Gastroesophageal sphincter (tissue), 4 donors: ENCODE results near the gene SUCLG2. TPM values are rescaled to one million over a fixed set of nuclear protein-coding genes. Genes with fewer than 3 reads are reported as not detected.
"Not testable (repeated sequence)": the region's sequence is repeated elsewhere in the genome, so short reads cannot be mapped to it uniquely, and the experiment has no call there.

ENCODE experiments used
- ATAC-seq: fragments of 150-250 bp; one replicate; pipeline ENCODE4 v1.9.1; 2016; ENCODE audit warnings: mild to moderate bottlenecking, moderate library complexity
- H3K27ac ChIP-seq, 4 donors: fragments of 200-600 bp; sonication (generic) in 3 of 4; 1 replicate in 3 of 4; 2 replicates in 1 of 4; pipeline ENCODE4 v1.5.1; 2016 to 2019
- H3K27me3 ChIP-seq: fragments of 200-600 bp; sonication (generic); one replicate; pipeline ENCODE4 v1.5.1; 2019
- H3K36me3 ChIP-seq, 2 donors: fragments of 200-600 bp; sonication (generic); one replicate each; pipeline ENCODE4 v1.5.1; 2019; ENCODE audit warnings: control low read depth in 1 of 2
- H3K4me1 ChIP-seq, 3 donors: fragments of 200-600 bp; sonication (generic); 1 replicate in 2 of 3; 2 replicates in 1 of 3; pipeline ENCODE4 v1.5.1; 2016 to 2019; ENCODE audit warnings: control low read depth in 2 of 3
- H3K4me3 ChIP-seq, 2 donors: fragments of 200-600 bp; sonication (generic); one replicate each; pipeline ENCODE4 v1.5.1; 2019; ENCODE audit warnings: mild to moderate bottlenecking in 1 of 2, moderate library complexity in 1 of 2
- H3K9me3 ChIP-seq, 3 donors: fragments of 200-600 bp; sonication (generic); one replicate each; pipeline ENCODE4 v1.5.1; 2017 to 2019; ENCODE audit warnings: control low read depth in 2 of 3
- CTCF ChIP-seq, 4 experiments: fragments of 200-600 bp in 2 of 4; fragments of 450-650 bp in 2 of 4; sonication (generic) in 1 of 4; IDR thresholded peaks; one replicate each; pipeline ENCODE4 v1.5.1; 2017 to 2019; ENCODE audit warnings: antibody characterized with exemption in 4 of 4, mild to moderate bottlenecking in 2 of 4, moderate library complexity in 2 of 4
- EP300 ChIP-seq: sonication (generic); formaldehyde crosslinking; IDR thresholded peaks from one replicate; pipeline ENCODE4 v1.6.1; 2017; ENCODE audit warnings: antibody characterized with exemption, mild to moderate bottlenecking
- POLR2A ChIP-seq, 2 donors: fragments of 450-650 bp; IDR thresholded peaks; one replicate each; pipeline ENCODE4 v1.6.1; 2017; ENCODE audit warnings: antibody characterized with exemption in 2 of 2, mild to moderate bottlenecking in 2 of 2, moderate library complexity in 1 of 2
- POLR2AphosphoS5 ChIP-seq: sonication (generic); formaldehyde crosslinking; IDR thresholded peaks from one replicate; pipeline ENCODE4 v1.6.1; 2017; ENCODE audit warnings: antibody characterized with exemption
- WGBS, 2 donors: methylation state at CpG; one replicate each; pipeline ENCODE4 v1.1.5; 2018; ENCODE audit warnings: low coverage in 1 of 2; 5-methylcytosine and 5-hydroxymethylcytosine counted together
- total RNA-seq, 4 donors: library from RNA; depleted of rRNA; stranded (reverse); fragments of >200 nt; gene quantifications; one replicate each; pipeline ENCODE4 v1.1.0, GENCODE V29; 2016

The SUCLG2 gene
- total RNA-seq, 4 donors from 2014 or later: 53.3 to 79.4 (median 69.8) TPM

- peaks cover 0 to 17% (median 0%) of the 10 kb centered on the region in 3 donors for H3K4me1 ChIP-seq
- TF ChIP-seq CTCF (IDR thresholded peaks at IDR 0.05): no peak
- H3K27ac ChIP-seq: no peak overlapping the region
- H3K27me3 ChIP-seq: no peaks in the 10 kb centered on the region
- H3K4me3 ChIP-seq: no peak overlapping the region
- H3K36me3 ChIP-seq: peaks cover 0 to 5% of the 10 kb centered on the region in 2 donors
- ATAC-seq: no peak
- H3K9me3 ChIP-seq: no peaks in the 10 kb centered on the region
Measured at GRCh38 chr3:67592057-67592456, 62.4 kb downstream of the SUCLG2 start.

- peaks cover 0 to 5% of the 10 kb centered on the region in 2 donors for H3K36me3 ChIP-seq
- no peak for ATAC-seq
- H3K27me3 ChIP-seq: no peaks in the 10 kb centered on the region
- H3K4me1 ChIP-seq: peaks cover 0 to 33% (median 0%) of the 10 kb centered on the region in 3 donors
- no peak overlapping the region for H3K27ac ChIP-seq
- no peaks in the 10 kb centered on the region for H3K9me3 ChIP-seq
- TF ChIP-seq CTCF (IDR thresholded peaks at IDR 0.05) (no peak), POLR2AphosphoS5 (no peak), POLR2A (IDR thresholded peaks at IDR 0.05) (no peak), EP300 (no peak)
- H3K4me3 ChIP-seq: no peak overlapping the region
Measured at GRCh38 chr3:67587811-67588210, 66.6 kb downstream of the SUCLG2 start.

GRCh38 chr3:67587301-67587700 lies 67.1 kb downstream of the SUCLG2 start:
- WGBS, 2 donors: 76 to 96% methylated on average over 3 to 4 of the region's 4 CpGs
- H3K4me3 ChIP-seq: no peak overlapping the region
- ATAC-seq: no peak

GRCh38 chr3:67584608-67585007 lies 69.8 kb downstream of the SUCLG2 start:
- 76 to 88% methylated on average over 3 of the region's 3 CpGs for WGBS, 2 donors
- not testable (repeated sequence) for H3K36me3 ChIP-seq, H3K9me3 ChIP-seq, H3K4me3 ChIP-seq, ATAC-seq, H3K27ac ChIP-seq, H3K27me3 ChIP-seq
- peaks cover 0 to 33% (median 0%) of the 10 kb centered on the region in 3 donors for H3K4me1 ChIP-seq

More at GRCh38 chr3:67587301-67587700, 67.1 kb downstream of the SUCLG2 start:
- H3K27me3 ChIP-seq: no peaks in the 10 kb centered on the region
- peaks cover 0 to 5% of the 10 kb centered on the region in 2 donors for H3K36me3 ChIP-seq
- TF ChIP-seq POLR2AphosphoS5 (no peak), CTCF (IDR thresholded peaks at IDR 0.05) (no peak), EP300 (no peak), POLR2A (IDR thresholded peaks at IDR 0.05) (no peak)
- peaks cover 0 to 33% (median 0%) of the 10 kb centered on the region in 3 donors for H3K4me1 ChIP-seq
- no peak overlapping the region for H3K27ac ChIP-seq
- no peaks in the 10 kb centered on the region for H3K9me3 ChIP-seq

GRCh38 chr3:67580430-67581000 lies 73.9 kb downstream of the SUCLG2 start:
- TF ChIP-seq CTCF (IDR thresholded peaks at IDR 0.05): no peak
- H3K27me3 ChIP-seq: no peaks in the 10 kb centered on the region
- no peak overlapping the region for H3K27ac ChIP-seq
- H3K4me3 ChIP-seq: no peak overlapping the region
- H3K9me3 ChIP-seq: no peaks in the 10 kb centered on the region
- peaks cover 0 to 5% of the 10 kb centered on the region in 2 donors for H3K36me3 ChIP-seq
- 84 to 93% methylated on average over 5 to 6 of the region's 6 CpGs for WGBS, 2 donors
- peaks cover 0 to under 1% (median 0%) of the 10 kb centered on the region in 3 donors for H3K4me1 ChIP-seq
- no peak for ATAC-seq
